ENCODE data around the gene GMIP. TPM values are rescaled to one million over a fixed set of nuclear protein-coding genes. Genes with fewer than 3 reads are reported as not detected.
A peak's percentile ranks its signal among the peaks of the same experiment; 100 is the strongest.

GMIP gene
- total and polyA plus RNA-seq, 2 of the 13 experiments (the other 11 are each of a cell fraction or from before 2014, with no cell fraction given): 1.5 to 1.8 TPM

DNA sequence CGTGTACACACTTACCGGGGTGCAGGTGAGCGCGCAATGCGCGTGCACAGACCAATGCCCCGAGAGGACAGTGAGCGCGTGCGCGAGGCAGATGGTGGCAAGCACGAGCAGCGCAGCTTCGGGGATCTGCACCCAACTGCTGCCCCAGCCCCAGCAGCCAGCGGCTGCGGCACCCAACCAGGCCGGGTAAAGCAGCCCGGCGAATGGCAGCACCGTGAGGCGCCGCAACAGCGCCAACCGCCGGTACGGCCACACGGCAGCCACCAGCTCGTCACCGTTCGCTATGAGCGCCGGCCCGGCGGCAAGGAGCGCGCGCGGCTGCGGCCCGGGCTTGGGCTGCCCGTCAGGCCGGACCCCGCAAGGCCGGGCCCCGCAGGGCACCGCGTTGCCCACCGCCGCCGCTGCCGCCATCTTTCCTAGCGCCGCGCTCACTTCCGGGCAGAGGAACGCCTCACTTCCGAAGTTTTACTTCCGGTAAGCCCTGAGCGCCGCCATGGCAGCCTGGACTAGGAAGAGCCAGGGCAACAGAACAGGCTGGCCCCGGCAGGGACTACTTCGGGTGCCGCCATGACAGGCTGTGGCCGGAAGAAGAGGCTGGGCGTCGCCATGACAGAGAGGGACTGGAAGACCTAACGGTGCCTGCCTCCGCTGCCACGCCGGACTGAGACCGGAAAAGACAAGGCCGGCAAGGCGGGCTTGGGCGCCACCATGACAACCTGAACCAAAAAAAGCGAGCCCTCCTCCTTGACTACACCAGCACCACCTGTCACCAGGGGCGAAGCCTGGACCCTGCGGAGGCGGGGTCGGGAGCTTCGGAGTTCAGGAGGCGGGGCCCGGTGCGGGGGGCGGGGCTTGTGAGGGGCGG, 20.0 kb upstream of the GMIP start, which contains the start of gene ATP13A1 (continued):
- TF ChIP-seq, protein P1, sequence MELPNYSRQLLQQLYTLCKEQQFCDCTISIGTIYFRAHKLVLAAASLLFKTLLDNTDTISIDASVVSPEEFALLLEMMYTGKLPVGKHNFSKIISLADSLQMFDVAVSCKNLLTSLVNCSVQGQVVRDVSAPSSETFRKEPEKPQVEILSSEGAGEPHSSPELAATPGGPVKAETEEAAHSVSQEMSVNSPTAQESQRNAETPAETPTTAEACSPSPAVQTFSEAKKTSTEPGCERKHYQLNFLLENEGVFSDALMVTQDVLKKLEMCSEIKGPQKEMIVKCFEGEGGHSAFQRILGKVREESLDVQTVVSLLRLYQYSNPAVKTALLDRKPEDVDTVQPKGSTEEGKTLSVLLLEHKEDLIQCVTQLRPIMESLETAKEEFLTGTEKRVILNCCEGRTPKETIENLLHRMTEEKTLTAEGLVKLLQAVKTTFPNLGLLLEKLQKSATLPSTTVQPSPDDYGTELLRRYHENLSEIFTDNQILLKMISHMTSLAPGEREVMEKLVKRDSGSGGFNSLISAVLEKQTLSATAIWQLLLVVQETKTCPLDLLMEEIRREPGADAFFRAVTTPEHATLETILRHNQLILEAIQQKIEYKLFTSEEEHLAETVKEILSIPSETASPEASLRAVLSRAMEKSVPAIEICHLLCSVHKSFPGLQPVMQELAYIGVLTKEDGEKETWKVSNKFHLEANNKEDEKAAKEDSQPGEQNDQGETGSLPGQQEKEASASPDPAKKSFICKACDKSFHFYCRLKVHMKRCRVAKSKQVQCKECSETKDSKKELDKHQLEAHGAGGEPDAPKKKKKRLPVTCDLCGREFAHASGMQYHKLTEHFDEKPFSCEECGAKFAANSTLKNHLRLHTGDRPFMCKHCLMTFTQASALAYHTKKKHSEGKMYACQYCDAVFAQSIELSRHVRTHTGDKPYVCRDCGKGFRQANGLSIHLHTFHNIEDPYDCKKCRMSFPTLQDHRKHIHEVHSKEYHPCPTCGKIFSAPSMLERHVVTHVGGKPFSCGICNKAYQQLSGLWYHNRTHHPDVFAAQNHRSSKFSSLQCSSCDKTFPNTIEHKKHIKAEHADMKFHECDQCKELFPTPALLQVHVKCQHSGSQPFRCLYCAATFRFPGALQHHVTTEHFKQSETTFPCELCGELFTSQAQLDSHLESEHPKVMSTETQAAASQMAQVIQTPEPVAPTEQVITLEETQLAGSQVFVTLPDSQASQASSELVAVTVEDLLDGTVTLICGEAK (IDR thresholded peaks at IDR 0.05): peak; percentile 43; the same call in 1 of the 2 replicates
- TF ChIP-seq, protein P1 (CRISPR knock-in tag; IDR thresholded peaks at IDR 0.05): no peak; the same call in 1 of the 2 replicates
- TF ChIP-seq NRL (CRISPR knock-in tag; IDR thresholded peaks at IDR 0.05; ENCODE audit: borderline replicate concordance) (no peak), ZNF160 (CRISPR knock-in tag; IDR thresholded peaks at IDR 0.05) (0 out of 2 replicates have a peak, but pooled peaks have one; percentile 21), PCBP2 (optimal IDR thresholded peaks at IDR 0.05; ENCODE audit: low read depth, low read length, poor library complexity, severe bottlenecking) (no peak), PAF1 (CRISPR knock-in tag; IDR thresholded peaks at IDR 0.05) (no peak), ZNF318 (CRISPR knock-in tag; IDR thresholded peaks at IDR 0.05) (no peak)
- TF ChIP-seq, protein P2, sequence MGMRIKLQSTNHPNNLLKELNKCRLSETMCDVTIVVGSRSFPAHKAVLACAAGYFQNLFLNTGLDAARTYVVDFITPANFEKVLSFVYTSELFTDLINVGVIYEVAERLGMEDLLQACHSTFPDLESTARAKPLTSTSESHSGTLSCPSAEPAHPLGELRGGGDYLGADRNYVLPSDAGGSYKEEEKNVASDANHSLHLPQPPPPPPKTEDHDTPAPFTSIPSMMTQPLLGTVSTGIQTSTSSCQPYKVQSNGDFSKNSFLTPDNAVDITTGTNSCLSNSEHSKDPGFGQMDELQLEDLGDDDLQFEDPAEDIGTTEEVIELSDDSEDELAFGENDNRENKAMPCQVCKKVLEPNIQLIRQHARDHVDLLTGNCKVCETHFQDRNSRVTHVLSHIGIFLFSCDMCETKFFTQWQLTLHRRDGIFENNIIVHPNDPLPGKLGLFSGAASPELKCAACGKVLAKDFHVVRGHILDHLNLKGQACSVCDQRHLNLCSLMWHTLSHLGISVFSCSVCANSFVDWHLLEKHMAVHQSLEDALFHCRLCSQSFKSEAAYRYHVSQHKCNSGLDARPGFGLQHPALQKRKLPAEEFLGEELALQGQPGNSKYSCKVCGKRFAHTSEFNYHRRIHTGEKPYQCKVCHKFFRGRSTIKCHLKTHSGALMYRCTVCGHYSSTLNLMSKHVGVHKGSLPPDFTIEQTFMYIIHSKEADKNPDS (CRISPR knock-in tag; IDR thresholded peaks at IDR 0.05): no peak

Measured in HepG2 (cell line).